SK-N-SH treated with all-trans-retinoic acid at 6 μM for 48 hours (cell line): Measurements from ENCODE around the gene USF2.

Experiments
- ATAC-seq: fragments of 200-7000 bp; cut with Tn5 transposase; 3 replicates; pipeline ENCODE4 v1.9.1; 2020; ENCODE audit warnings: mild to moderate bottlenecking, moderate library complexity
- ARNTL ChIP-seq: fragments of 450-650 bp; formaldehyde crosslinking; IDR thresholded peaks from 2 replicates; pipeline ENCODE4 v1.5.0; 2020; ENCODE audit warnings: low read depth, mild to moderate bottlenecking, moderate library complexity, borderline replicate concordance
- BACH2 ChIP-seq: fragments of 250-450 bp; sonication (Bioruptor Pico); IDR thresholded peaks from 2 replicates; pipeline ENCODE4 v1.9.0; 2021; ENCODE audit warnings: mild to moderate bottlenecking, borderline replicate concordance
- CSDC2 ChIP-seq: fragments of 250-450 bp; sonication (Bioruptor Pico); IDR thresholded peaks from 2 replicates; pipeline ENCODE4 v1.5.0; 2020; ENCODE audit warnings: mild to moderate bottlenecking, moderate library complexity
- ESRRG ChIP-seq: fragments of 250-450 bp; sonication (Bioruptor Pico); IDR thresholded peaks from 2 replicates; pipeline ENCODE4 v1.6.1; 2021; ENCODE audit warnings: mild to moderate bottlenecking
- GLIS3 ChIP-seq: fragments of 250-450 bp; sonication (Bioruptor Pico); IDR thresholded peaks from 2 replicates; pipeline ENCODE4 v1.5.0; 2020; ENCODE audit warnings: mild to moderate bottlenecking, moderate library complexity
- ISL1 ChIP-seq: fragments of 250-450 bp; sonication (Bioruptor Pico); IDR thresholded peaks from 2 replicates; pipeline ENCODE4 v2.1.2; 2022; ENCODE audit warnings: mild to moderate bottlenecking, moderate library complexity
- OSR1 ChIP-seq: fragments of 250-450 bp; sonication (Bioruptor Pico); IDR thresholded peaks from 2 replicates; pipeline ENCODE4 v1.8.0; 2022; ENCODE audit warnings: moderate library complexity, mild to moderate bottlenecking, inconsistent platforms
- PPARA ChIP-seq: fragments of 250-450 bp; sonication (Bioruptor Pico); IDR thresholded peaks from 2 replicates; pipeline ENCODE4 v1.5.0; 2020; ENCODE audit warnings: mild to moderate bottlenecking, borderline replicate concordance
- SNAI2 ChIP-seq: fragments of 250-450 bp; sonication (Bioruptor Pico); IDR thresholded peaks from 2 replicates; pipeline ENCODE4 v1.5.0; 2020; ENCODE audit warnings: mild to moderate bottlenecking, moderate library complexity
- TCF4 ChIP-seq: fragments of 250-450 bp; sonication (Bioruptor Pico); IDR thresholded peaks from 2 replicates; pipeline ENCODE4 v1.8.0; 2021; ENCODE audit warnings: mild to moderate bottlenecking, moderate library complexity, borderline replicate concordance
- TOX ChIP-seq: fragments of 250-450 bp; sonication (Bioruptor Pico); IDR thresholded peaks from 2 replicates; pipeline ENCODE4 v1.8.0; 2021; ENCODE audit warnings: mild to moderate bottlenecking, moderate library complexity, borderline replicate concordance
- ZFP3 ChIP-seq: fragments of 250-450 bp; sonication (Bioruptor Pico); IDR thresholded peaks from 2 replicates; pipeline ENCODE4 v1.5.0; 2020; ENCODE audit warnings: mild to moderate bottlenecking, moderate library complexity
- ZNF565 ChIP-seq: fragments of 450-650 bp; formaldehyde crosslinking; conservative IDR thresholded peaks from 2 replicates; pipeline ENCODE4 v1.5.0; 2020; ENCODE audit warnings: low read depth, mild to moderate bottlenecking, moderate library complexity
- ZNF70 ChIP-seq: fragments of 450-650 bp; formaldehyde crosslinking; IDR thresholded peaks from 2 replicates; pipeline ENCODE4 v1.5.0; 2020; ENCODE audit warnings: mild to moderate bottlenecking, moderate library complexity
- TF ChIP-seq, protein P1 (sequence below): fragments of 250-450 bp; sonication (Bioruptor Pico); IDR thresholded peaks from 2 replicates; pipeline ENCODE4 v1.5.1; 2020; ENCODE audit warnings: low read depth, mild to moderate bottlenecking, moderate library complexity
- TF ChIP-seq, protein P2 (sequence below): fragments of 250-450 bp; sonication (Bioruptor Pico); IDR thresholded peaks from 2 replicates; pipeline ENCODE4 v1.8.0; 2020; ENCODE audit warnings: mild to moderate bottlenecking, moderate library complexity, borderline replicate concordance
- TF ChIP-seq, protein P3 (sequence below): fragments of 250-450 bp; sonication (Bioruptor Pico); IDR thresholded peaks from 2 replicates; pipeline ENCODE4 v1.5.1; 2021; ENCODE audit warnings: mild to moderate bottlenecking, moderate library complexity
- TF ChIP-seq, protein P4 (sequence below): fragments of 250-450 bp; sonication (Bioruptor Pico); IDR thresholded peaks from 2 replicates; pipeline ENCODE4 v1.5.0; 2020; ENCODE audit warnings: mild to moderate bottlenecking, moderate library complexity
- TF ChIP-seq, protein P5 (sequence below): fragments of 250-450 bp; sonication (Bioruptor Pico); IDR thresholded peaks from 2 replicates; pipeline ENCODE4 v1.8.0; 2021; ENCODE audit warnings: low read depth, mild to moderate bottlenecking, moderate library complexity, borderline replicate concordance

Gene USF2

DNA sequence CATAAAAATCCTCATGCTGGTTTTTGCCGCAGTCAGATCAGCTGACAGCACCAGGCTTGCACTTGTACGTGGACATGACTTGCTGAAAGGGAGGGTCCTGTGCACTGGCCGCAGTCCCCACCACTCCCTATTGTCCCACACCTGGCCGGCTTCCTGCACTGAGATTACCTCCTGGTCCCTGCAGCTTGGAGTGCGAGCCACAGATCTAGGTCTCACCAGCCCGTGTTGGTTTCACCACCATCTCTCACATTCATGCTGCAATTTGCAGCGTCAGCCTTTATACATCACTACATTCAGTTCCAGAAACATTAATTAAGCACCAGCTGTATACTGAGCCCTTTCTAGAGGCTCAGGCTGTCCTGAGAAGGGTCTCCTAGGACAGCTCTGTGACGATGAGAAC lies 45.3 kb downstream of the USF2 start:
- no peak for TF ChIP-seq ESRRG
- no peak for ATAC-seq

DNA sequence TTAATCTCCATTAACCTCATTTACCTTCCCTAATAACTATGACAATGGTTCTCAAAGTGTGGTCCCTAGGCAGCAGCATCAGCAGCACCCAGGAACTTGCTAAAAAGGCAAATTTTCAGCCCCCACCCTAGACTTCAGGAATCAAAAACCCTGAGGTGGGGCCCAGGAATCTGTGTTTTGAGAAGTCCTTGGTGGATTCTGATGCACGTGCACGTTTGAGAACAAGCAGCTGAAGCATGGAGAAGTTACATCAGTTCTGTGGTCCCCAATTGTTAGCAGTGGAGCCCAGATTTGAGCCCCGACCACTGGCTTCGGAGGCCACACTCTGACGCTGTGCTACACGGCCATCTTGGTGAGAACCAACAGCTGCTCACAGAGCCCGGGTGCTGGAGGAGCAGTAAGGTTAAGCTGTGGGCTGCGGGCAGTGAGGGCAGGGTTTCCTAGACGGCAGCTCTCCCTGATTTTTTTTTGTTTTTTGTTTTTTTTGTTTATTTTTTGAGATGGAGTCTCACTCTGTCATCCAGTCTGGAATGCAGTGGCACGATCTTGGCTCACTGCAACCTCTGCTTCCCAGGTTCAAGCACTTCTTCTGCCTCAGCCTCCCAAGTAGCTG lies 46.2 kb downstream of the USF2 start:
- TF ChIP-seq CSDC2 (CRISPR knock-in tag) = no peak
- no peak for TF ChIP-seq PPARA (CRISPR knock-in tag)
- TF ChIP-seq ZNF70 (CRISPR knock-in tag) = no peak
- TF ChIP-seq, protein P1, sequence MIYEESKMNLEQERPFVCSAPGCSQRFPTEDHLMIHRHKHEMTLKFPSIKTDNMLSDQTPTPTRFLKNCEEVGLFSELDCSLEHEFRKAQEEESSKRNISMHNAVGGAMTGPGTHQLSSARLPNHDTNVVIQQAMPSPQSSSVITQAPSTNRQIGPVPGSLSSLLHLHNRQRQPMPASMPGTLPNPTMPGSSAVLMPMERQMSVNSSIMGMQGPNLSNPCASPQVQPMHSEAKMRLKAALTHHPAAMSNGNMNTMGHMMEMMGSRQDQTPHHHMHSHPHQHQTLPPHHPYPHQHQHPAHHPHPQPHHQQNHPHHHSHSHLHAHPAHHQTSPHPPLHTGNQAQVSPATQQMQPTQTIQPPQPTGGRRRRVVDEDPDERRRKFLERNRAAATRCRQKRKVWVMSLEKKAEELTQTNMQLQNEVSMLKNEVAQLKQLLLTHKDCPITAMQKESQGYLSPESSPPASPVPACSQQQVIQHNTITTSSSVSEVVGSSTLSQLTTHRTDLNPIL (CRISPR knock-in tag) = no peak
- no peak for ATAC-seq

DNA sequence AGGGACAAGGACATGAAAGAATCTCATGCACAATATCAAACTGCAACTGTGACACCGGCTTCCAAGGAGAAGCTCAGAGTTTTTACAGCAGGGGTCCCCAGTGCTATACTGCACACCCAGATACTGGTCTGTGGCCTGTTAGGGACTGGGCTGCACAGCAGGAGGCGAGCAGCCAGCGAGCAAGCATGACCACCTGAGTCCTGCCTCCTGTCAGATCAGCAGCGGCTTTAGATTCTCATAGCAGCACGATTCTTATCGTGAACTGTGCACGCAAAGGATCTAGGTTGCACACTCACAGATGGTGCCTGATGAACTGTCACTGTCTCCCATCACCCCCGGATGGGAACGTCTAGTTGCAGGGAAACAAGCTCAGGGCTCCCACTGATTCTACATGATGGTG lies 47.1 kb downstream of the USF2 start:
- ATAC-seq = no peak
- TF ChIP-seq ZNF565 (no peak), ESRRG (no peak), GLIS3 (no peak), BACH2 (no peak), TCF4 (CRISPR knock-in tag) (no peak), ISL1 (CRISPR knock-in tag) (no peak), CSDC2 (CRISPR knock-in tag) (no peak), SNAI2 (CRISPR knock-in tag) (no peak), TOX (CRISPR knock-in tag) (no peak), ZFP3 (CRISPR knock-in tag) (no peak), OSR1 (CRISPR knock-in tag) (no peak)
- TF ChIP-seq, protein P2, sequence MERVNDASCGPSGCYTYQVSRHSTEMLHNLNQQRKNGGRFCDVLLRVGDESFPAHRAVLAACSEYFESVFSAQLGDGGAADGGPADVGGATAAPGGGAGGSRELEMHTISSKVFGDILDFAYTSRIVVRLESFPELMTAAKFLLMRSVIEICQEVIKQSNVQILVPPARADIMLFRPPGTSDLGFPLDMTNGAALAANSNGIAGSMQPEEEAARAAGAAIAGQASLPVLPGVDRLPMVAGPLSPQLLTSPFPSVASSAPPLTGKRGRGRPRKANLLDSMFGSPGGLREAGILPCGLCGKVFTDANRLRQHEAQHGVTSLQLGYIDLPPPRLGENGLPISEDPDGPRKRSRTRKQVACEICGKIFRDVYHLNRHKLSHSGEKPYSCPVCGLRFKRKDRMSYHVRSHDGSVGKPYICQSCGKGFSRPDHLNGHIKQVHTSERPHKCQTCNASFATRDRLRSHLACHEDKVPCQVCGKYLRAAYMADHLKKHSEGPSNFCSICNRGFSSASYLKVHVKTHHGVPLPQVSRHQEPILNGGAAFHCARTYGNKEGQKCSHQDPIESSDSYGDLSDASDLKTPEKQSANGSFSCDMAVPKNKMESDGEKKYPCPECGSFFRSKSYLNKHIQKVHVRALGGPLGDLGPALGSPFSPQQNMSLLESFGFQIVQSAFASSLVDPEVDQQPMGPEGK (CRISPR knock-in tag) = no peak
- TF ChIP-seq, all 23 proteins: peak for 0

DNA sequence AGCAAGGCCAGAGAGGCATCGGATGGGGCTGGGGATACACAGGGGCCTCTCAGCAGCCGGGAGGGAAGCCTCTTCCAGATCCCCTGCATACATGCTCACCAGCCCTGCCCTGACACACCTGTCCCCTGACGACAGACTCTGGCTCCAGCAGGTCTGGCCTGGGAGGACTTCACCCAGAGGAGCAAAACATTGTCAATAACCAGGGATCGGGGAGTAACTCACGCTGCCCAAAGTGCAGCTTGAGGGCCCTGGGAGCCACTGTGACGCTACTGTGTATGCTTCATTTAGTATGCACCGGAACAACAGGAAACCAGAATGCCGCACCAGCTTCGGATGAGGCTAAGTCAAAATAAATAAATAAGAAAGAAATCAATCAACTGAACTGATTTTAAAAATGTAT lies 47.8 kb downstream of the USF2 start:
- TF ChIP-seq ARNTL (CRISPR knock-in tag) (no peak), ZNF70 (CRISPR knock-in tag) (no peak), SNAI2 (CRISPR knock-in tag) (no peak)
- TF ChIP-seq, protein P3, sequence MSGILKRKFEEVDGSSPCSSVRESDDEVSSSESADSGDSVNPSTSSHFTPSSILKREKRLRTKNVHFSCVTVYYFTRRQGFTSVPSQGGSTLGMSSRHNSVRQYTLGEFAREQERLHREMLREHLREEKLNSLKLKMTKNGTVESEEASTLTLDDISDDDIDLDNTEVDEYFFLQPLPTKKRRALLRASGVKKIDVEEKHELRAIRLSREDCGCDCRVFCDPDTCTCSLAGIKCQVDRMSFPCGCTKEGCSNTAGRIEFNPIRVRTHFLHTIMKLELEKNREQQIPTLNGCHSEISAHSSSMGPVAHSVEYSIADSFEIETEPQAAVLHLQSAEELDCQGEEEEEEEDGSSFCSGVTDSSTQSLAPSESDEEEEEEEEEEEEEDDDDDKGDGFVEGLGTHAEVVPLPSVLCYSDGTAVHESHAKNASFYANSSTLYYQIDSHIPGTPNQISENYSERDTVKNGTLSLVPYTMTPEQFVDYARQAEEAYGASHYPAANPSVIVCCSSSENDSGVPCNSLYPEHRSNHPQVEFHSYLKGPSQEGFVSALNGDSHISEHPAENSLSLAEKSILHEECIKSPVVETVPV = no peak
- TF ChIP-seq, protein P2 (CRISPR knock-in tag) = no peak
- TF ChIP-seq, protein P4, sequence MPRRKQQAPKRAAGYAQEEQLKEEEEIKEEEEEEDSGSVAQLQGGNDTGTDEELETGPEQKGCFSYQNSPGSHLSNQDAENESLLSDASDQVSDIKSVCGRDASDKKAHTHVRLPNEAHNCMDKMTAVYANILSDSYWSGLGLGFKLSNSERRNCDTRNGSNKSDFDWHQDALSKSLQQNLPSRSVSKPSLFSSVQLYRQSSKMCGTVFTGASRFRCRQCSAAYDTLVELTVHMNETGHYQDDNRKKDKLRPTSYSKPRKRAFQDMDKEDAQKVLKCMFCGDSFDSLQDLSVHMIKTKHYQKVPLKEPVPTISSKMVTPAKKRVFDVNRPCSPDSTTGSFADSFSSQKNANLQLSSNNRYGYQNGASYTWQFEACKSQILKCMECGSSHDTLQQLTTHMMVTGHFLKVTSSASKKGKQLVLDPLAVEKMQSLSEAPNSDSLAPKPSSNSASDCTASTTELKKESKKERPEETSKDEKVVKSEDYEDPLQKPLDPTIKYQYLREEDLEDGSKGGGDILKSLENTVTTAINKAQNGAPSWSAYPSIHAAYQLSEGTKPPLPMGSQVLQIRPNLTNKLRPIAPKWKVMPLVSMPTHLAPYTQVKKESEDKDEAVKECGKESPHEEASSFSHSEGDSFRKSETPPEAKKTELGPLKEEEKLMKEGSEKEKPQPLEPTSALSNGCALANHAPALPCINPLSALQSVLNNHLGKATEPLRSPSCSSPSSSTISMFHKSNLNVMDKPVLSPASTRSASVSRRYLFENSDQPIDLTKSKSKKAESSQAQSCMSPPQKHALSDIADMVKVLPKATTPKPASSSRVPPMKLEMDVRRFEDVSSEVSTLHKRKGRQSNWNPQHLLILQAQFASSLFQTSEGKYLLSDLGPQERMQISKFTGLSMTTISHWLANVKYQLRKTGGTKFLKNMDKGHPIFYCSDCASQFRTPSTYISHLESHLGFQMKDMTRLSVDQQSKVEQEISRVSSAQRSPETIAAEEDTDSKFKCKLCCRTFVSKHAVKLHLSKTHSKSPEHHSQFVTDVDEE (CRISPR knock-in tag) = no peak
- TF ChIP-seq, protein P5, sequence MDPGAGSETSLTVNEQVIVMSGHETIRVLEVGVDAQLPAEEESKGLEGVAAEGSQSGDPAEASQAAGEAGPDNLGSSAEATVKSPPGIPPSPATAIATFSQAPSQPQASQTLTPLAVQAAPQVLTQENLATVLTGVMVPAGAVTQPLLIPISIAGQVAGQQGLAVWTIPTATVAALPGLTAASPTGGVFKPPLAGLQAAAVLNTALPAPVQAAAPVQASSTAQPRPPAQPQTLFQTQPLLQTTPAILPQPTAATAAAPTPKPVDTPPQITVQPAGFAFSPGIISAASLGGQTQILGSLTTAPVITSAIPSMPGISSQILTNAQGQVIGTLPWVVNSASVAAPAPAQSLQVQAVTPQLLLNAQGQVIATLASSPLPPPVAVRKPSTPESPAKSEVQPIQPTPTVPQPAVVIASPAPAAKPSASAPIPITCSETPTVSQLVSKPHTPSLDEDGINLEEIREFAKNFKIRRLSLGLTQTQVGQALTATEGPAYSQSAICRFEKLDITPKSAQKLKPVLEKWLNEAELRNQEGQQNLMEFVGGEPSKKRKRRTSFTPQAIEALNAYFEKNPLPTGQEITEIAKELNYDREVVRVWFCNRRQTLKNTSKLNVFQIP (CRISPR knock-in tag) = no peak
- TF ChIP-seq, all 23 proteins: peak for 0
- no peak for ATAC-seq
